Measurements from ENCODE around the gene SYNE2.

Gene SYNE2

DNA sequence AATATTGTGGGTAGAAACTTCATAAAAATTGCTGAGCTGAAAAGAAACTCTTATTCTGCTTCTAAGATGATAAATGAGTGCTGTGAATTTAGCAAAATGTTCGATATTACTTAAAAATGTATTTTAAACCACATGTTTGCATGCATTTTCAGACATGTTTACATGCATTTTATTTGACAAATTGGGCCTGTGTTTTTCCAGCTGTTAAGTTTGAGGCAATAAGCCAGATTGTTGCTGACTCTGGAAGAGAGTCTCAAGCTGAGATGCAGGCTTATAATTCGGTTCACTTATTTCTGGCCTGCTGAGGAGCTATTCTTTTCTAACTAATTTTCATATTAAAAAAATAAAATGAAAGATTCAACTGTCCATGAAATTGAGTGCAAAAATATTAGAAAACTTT is 110.1 kb downstream of the SYNE2 start:
- no peaks in the 10 kb centered on the region for H3K36me3 ChIP-seq (replicated peaks)
- no peak for TF ChIP-seq CTCF (IDR thresholded peaks at IDR 0.05; ENCODE audit: low read depth, low read length, missing control alignments)
- in situ Hi-C loops (cut with HindIII; ENCODE audit: low pct_ligation_motif_present, low sequenced_read_pairs) = no loop called here
- H3K27me3 ChIP-seq (replicated peaks) = no peaks in the 10 kb centered on the region
- no peak overlapping the region for H3K4me3 ChIP-seq (ENCODE audit: low read depth, low read length)
- DNase-seq = no peak
- no peak overlapping the region for H3K27ac ChIP-seq

DNA sequence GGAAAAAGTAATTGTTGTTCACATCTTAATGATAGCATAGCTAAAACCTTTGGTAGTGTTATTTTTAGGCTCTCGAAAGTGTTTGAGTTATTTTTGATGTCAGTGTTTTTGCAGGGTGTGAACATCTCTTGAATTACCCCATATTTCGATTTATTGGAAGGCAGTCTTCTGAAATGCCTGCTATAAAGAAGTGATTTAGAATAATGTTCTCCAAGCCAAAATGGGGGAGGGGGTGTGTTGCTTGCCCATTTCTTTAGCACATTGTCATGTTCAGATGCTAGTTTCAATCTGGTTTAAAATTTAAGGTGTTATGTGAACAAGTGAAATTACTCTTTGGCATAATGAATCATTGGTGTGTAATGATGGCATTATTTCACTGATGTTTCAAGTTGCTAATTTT is 110.6 kb downstream of the SYNE2 start:
- TF ChIP-seq CTCF (IDR thresholded peaks at IDR 0.05; ENCODE audit: low read depth, low read length, missing control alignments) = no peak
- Histone ChIP-seq H3K27me3 (replicated peaks) (no peaks in the 10 kb centered on the region), H3K4me3 (ENCODE audit: low read depth, low read length) (no peak overlapping the region), H3K36me3 (replicated peaks) (no peaks in the 10 kb centered on the region), H3K27ac (no peak overlapping the region)
- no peak for DNase-seq
- in situ Hi-C loops (cut with HindIII; ENCODE audit: low pct_ligation_motif_present, low sequenced_read_pairs) = no loop called here

GRCh38 chr14:63964113-63964512 is 111.3 kb downstream of the SYNE2 start:
- Histone ChIP-seq H3K4me3 (ENCODE audit: low read depth, low read length) (no peak overlapping the region), H3K36me3 (replicated peaks) (no peaks in the 10 kb centered on the region), H3K27ac (no peak overlapping the region), H3K27me3 (replicated peaks) (no peaks in the 10 kb centered on the region)
- in situ Hi-C loops (cut with HindIII; ENCODE audit: low pct_ligation_motif_present, low sequenced_read_pairs) = no loop called here
- no peak for DNase-seq
- no peak for TF ChIP-seq CTCF (IDR thresholded peaks at IDR 0.05; ENCODE audit: low read depth, low read length, missing control alignments)

DNA sequence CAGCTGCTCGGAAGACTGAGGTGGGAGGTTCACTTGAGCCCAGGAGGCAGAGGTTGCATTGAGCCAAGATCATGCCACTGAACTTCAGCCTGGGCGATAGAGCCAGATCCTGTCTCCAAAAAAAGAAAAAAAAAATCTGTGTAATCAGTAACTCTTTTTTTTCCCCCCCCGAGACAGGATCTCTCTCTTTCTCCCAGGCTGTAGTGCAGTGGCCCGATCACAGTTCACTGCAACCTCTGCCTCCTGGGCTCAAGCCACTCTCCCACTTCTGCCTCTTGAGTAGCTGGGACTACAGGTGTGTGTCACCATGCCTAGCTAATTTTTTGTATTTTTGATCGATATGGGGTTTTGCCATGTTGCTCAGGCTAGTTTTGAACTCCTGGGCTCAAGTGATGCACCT is 113.6 kb downstream of the SYNE2 start:
- Histone ChIP-seq H3K4me3 (ENCODE audit: low read depth, low read length) (no peak overlapping the region), H3K27ac (no peak overlapping the region), H3K36me3 (replicated peaks) (no peaks in the 10 kb centered on the region), H3K27me3 (replicated peaks) (no peaks in the 10 kb centered on the region)
- no peak for TF ChIP-seq CTCF (IDR thresholded peaks at IDR 0.05; ENCODE audit: low read depth, low read length, missing control alignments)
- in situ Hi-C loops (cut with HindIII; ENCODE audit: low pct_ligation_motif_present, low sequenced_read_pairs) = no loop called here
- DNase-seq = no peak

GRCh38 chr14:63972323-63972932 is 119.6 kb downstream of the SYNE2 start:
- no peak for TF ChIP-seq CTCF (IDR thresholded peaks at IDR 0.05; ENCODE audit: low read depth, low read length, missing control alignments)
- no peak overlapping the region for H3K27ac ChIP-seq
- no peaks in the 10 kb centered on the region for H3K27me3 ChIP-seq (replicated peaks)
- in situ Hi-C loops (cut with HindIII; ENCODE audit: low pct_ligation_motif_present, low sequenced_read_pairs) = no loop called here
- no peak for DNase-seq
- no peak overlapping the region for H3K4me3 ChIP-seq (ENCODE audit: low read depth, low read length)
- H3K36me3 ChIP-seq (replicated peaks) = no peaks in the 10 kb centered on the region

GRCh38 chr14:63974176-63974575 is 121.4 kb downstream of the SYNE2 start:
- no peak overlapping the region for H3K27ac ChIP-seq
- H3K4me3 ChIP-seq (ENCODE audit: low read depth, low read length) = no peak overlapping the region
- no peak for DNase-seq
- no peaks in the 10 kb centered on the region for H3K36me3 ChIP-seq (replicated peaks)
- in situ Hi-C loops (cut with HindIII; ENCODE audit: low pct_ligation_motif_present, low sequenced_read_pairs) = no loop called here
- H3K27me3 ChIP-seq (replicated peaks) = no peaks in the 10 kb centered on the region
- TF ChIP-seq CTCF (IDR thresholded peaks at IDR 0.05; ENCODE audit: low read depth, low read length, missing control alignments) = no peak
